H4 (cell line): ENCODE measurements around the gene NR3C2. TPM values are rescaled to one million over a fixed set of nuclear protein-coding genes. Genes with fewer than 3 reads are reported as not detected.

ENCODE experiments used
- DNase-seq: peaks from one replicate; pipeline ENCODE4 v3.0.0-alpha.2; 2015; ENCODE audit warnings: low spot score
- total RNA-seq: library from RNA; depleted of rRNA; stranded (reverse); fragments of >200 nt; shearing (Covaris generic); gene quantifications from 2 replicates; pipeline ENCODE4 v1.2.3, GENCODE V29; 2014

The NR3C2 gene
- total RNA-seq, 1 experiment from 2014 or later: 1.9 TPM

DNA sequence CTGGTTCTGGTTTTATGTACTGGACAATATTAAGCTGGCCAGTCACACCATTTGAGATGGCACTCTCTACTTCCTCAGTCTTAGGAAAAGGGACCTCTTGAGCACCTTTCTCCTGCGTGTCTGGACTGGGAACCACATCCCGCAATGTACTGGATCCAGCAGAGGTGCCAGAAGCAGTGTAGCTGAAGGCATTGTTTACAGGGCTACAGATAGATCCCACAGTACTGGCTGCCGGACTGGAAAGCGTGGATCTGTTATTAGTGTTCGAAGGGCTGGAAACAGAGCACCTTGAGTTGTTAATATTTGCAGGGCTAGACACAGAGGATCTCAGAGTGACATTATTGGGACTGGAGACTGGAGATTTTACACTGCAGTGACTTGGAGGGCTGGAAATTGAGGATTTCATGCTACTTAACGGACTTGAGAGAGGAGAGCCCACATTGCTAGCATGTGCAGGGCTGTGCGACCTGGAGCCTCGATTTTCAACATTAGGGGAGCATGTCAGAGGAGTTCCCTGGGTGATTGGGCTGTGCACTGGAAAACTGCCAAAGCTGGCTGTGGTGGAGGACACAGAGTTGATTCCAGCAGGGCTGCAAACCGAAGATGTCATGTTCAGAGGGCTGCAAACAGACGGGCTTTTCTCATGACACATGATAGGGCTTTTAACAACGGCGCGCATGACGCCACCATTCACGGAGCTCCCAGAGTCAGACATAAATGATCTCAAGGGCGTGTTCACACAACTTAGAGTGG is 6.4 kb downstream of the NR3C2 start:
- DNase-seq: no peak

- DNase-seq: no peak
Observed at GRCh38 chr4:148434075-148434773, 8.0 kb downstream of the NR3C2 start.

DNA sequence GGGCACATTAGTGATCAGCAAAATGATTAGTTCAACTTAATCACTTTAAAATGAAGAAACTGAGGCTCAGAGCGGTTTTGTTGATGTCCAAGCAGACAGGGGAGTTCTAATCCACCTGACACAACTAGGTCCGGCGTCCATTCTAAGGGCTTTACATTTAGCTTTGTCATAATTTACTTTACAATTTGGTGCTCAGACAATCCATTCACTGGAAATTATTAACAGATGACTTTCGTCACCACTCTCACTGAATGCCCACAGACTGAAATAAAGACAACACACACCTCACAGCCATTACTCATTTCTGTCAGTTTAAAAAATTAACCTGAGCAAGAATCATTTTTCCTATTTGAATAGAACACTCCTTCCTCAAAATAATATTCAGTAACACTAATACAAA is 10.8 kb downstream of the NR3C2 start:
- no peak for DNase-seq

DNA sequence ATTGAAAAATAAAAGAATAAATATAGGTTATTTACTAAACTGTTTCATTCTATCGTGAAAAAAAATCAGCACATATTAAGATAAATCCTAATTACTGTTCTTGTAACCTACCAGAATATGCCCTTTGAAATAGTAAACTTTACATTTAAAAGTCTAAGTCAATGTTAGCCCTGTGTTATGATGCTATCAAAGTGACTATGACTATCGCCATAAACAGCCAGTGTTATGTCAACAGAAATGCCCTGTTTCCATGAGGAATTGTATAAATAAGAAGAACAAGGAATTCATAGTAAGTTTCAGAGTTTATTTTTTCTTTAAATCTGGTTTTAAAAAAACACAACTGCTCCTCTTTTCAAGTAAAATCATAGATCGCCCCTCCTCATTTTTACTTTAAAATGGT is 11.4 kb downstream of the NR3C2 start:
- DNase-seq: no peak

DNA sequence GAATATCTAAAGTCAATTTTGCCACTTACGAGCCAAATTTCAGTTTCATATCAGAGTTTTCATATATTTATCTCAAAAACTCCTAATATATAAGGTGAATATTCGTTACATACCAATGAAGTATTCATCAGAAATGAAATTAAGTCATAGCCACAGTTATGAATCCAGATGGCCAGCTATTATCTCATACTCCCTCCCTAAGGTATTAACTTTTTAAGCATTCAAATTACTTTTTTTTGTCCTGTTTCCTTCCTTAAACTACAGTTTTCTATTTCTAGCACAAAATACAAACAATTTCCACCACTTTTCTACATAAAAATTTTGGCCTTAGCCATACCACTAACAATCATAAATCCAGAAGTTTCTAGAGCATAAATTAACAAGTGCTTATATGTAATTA is 13.0 kb downstream of the NR3C2 start:
- DNase-seq: no peak

- no peak for DNase-seq
Observed at GRCh38 chr4:148426643-148427042, 15.6 kb downstream of the NR3C2 start.

GRCh38 chr4:148425327-148426110 is 16.7 kb downstream of the NR3C2 start:
- DNase-seq: no peak

- DNase-seq: no peak
Observed at GRCh38 chr4:148420397-148420796, 21.8 kb downstream of the NR3C2 start.

GRCh38 chr4:148415500-148415899 is 26.7 kb downstream of the NR3C2 start:
- DNase-seq: peak; percentile 21

- no peak for DNase-seq
Observed at GRCh38 chr4:148412460-148412994, 29.7 kb downstream of the NR3C2 start.

DNA sequence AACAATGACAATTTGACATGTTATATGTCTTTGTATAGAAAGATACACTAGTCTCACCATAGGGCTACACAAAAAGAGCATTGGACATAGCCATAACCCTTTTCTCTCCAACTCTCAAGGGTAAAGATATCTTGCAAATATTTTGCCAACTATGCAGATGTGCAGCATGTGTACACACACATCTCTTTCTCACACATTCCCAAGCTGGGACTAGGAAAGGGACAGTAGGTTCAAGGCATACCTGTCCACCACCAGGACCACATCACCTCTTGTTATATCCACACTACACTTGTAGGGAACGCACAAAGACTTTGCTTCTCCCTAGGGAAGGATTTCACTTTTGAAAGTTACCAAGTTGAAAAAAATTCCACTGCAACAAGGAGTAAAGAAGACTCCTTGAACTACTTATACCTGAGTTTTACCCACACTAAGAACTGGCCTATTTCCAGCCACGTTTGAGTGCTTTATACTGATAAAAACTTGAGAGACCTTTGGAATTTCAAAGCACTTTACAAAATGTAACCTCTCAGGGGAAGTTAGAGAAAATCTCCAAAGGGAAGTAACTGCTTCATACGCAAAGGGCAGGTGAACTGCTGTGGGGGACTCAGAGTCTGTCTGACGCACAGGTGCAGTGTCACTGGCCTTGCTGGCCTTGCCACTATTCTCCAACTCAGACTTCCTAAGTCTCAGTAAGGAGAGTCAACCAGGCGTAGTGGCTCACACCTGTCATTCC is 36.9 kb downstream of the NR3C2 start:
- no peak for DNase-seq

- DNase-seq: no peak
Observed at GRCh38 chr4:148398988-148399387, 43.2 kb downstream of the NR3C2 start.

- DNase-seq: no peak
Observed at GRCh38 chr4:148397771-148398170, 44.4 kb downstream of the NR3C2 start.

- no peak for DNase-seq
Observed at GRCh38 chr4:148396986-148397673, 45.1 kb downstream of the NR3C2 start.

- no peak for DNase-seq
Observed at GRCh38 chr4:148395771-148396170, 46.4 kb downstream of the NR3C2 start.

GRCh38 chr4:148391056-148391455 is 51.2 kb downstream of the NR3C2 start:
- no peak for DNase-seq

- no peak for DNase-seq
Observed at GRCh38 chr4:148390311-148390710, 51.9 kb downstream of the NR3C2 start.

- DNase-seq: no peak
Observed at GRCh38 chr4:148380291-148380690, 61.9 kb downstream of the NR3C2 start.

- peak; percentile 91 for DNase-seq
Observed at GRCh38 chr4:148376151-148376550, 66.1 kb downstream of the NR3C2 start.

- DNase-seq: no peak
Observed at GRCh38 chr4:148375584-148375983, 66.6 kb downstream of the NR3C2 start.

GRCh38 chr4:148373093-148373492 is 69.1 kb downstream of the NR3C2 start:
- DNase-seq: no peak
